Activated T-helper 1 cell treated with anti-CD3 and anti-CD28 coated beads, Interleukin-12 subunit alpha, Interleukin-12 subunit beta, Interleukin-2, Interleukin-4 antibody, amounts not matched to agents 30 ng/mL and 10 ng/mL and 1 ng/mL, durations not matched to agents 14 hours and 24 hours and 36 hours (primary cell): Measurements from ENCODE around the gene SFXN3. TPM values are rescaled to one million over a fixed set of nuclear protein-coding genes. Genes with fewer than 3 reads are reported as not detected.

Experiments
- DNase-seq: peaks from one replicate; pipeline ENCODE4 v3.0.0; 2021; ENCODE audit warnings: low spot score
- H3K27ac Mint-ChIP-seq: one replicate; pipeline ENCODE4 v1.8.0; 2021; ENCODE audit warnings: mild to moderate bottlenecking, mixed read lengths
- H3K27me3 Mint-ChIP-seq: one replicate; pipeline ENCODE4 v1.8.0; 2022; ENCODE audit warnings: mild to moderate bottlenecking, moderate library complexity, mixed read lengths; ENCODE audit not compliant: insufficient read depth
- H3K36me3 Mint-ChIP-seq: one replicate; pipeline ENCODE4 v1.8.0; 2021; ENCODE audit warnings: low read depth, mixed read lengths
- H3K4me1 Mint-ChIP-seq: one replicate; pipeline ENCODE4 v1.8.0; 2021; ENCODE audit warnings: low read depth, mixed read lengths
- H3K4me3 Mint-ChIP-seq: one replicate; pipeline ENCODE4 v1.8.0; 2021; ENCODE audit warnings: mild to moderate bottlenecking, moderate library complexity, mixed read lengths
- H3K9me3 Mint-ChIP-seq: one replicate; pipeline ENCODE4 v1.8.0; 2021; ENCODE audit warnings: mixed read lengths
- intact Hi-C: fragments of 100-400 bp; cut with micrococcal nuclease; formaldehyde crosslinking; loops from one replicate; pipeline ENCODE4 v1.15.1; 2024
- total RNA-seq: library from RNA; stranded (reverse); gene quantifications from 2 replicates; pipeline ENCODE4 v1.2.3, GENCODE V29; 2022

Gene SFXN3
- total RNA-seq, 1 donor from 2014 or later = 34.8 TPM

- Mint-ChIP-seq H3K9me3 (no peaks in the 10 kb centered on the region), H3K36me3 (no peaks in the 10 kb centered on the region), H3K27ac (no peak overlapping the region), H3K27me3 (peaks cover 40% of the 10 kb centered on the region), H3K4me1 (peaks cover 25% of the 10 kb centered on the region), H3K4me3 (peak overlapping the region; percentile 72)
- DNase-seq = peak; percentile 34
- intact Hi-C loops = loop anchor here (5.0 to 10.0 kb wide), 4 partner anchors 60 to 722 kb away; partner anchors contain the start of genes NPM3 and SLF2
Measured at GRCh38 chr10:101062232-101063049, 31.4 kb downstream of the SFXN3 start.

GRCh38 chr10:101063050-101063525 lies 32.1 kb downstream of the SFXN3 start:
- no peaks in the 10 kb centered on the region for H3K36me3 Mint-ChIP-seq
- intact Hi-C loops = loop anchor here (5.0 to 10.0 kb wide), 4 partner anchors 59 to 722 kb away; partner anchors contain the start of genes NPM3 and SLF2
- peaks cover 44% of the 10 kb centered on the region for H3K27me3 Mint-ChIP-seq
- H3K9me3 Mint-ChIP-seq = no peaks in the 10 kb centered on the region
- peaks cover 25% of the 10 kb centered on the region for H3K4me1 Mint-ChIP-seq
- no peak for DNase-seq
- peak overlapping the region; percentile 7 for H3K4me3 Mint-ChIP-seq
- H3K27ac Mint-ChIP-seq = no peak overlapping the region

- intact Hi-C loops = loop anchor here (5.0 to 10.0 kb wide), 4 partner anchors 59 to 721 kb away; partner anchors contain the start of genes NPM3 and SLF2
- Mint-ChIP-seq H3K4me1 (peaks cover 21% of the 10 kb centered on the region), H3K4me3 (no peak overlapping the region), H3K36me3 (no peaks in the 10 kb centered on the region), H3K27me3 (peaks cover 44% of the 10 kb centered on the region), H3K27ac (no peak overlapping the region), H3K9me3 (no peaks in the 10 kb centered on the region)
- no peak for DNase-seq
Measured at GRCh38 chr10:101063548-101064414, 32.7 kb downstream of the SFXN3 start.

- intact Hi-C loops = loop anchor here (5.0 to 10.0 kb wide), 4 partner anchors 58 to 720 kb away; partner anchors contain the start of genes NPM3 and SLF2
- Mint-ChIP-seq H3K27ac (no peak overlapping the region), H3K4me1 (peaks cover 16% of the 10 kb centered on the region), H3K27me3 (peaks cover 44% of the 10 kb centered on the region), H3K4me3 (peak overlapping the region; percentile 45), H3K9me3 (no peaks in the 10 kb centered on the region), H3K36me3 (no peaks in the 10 kb centered on the region)
- DNase-seq = no peak
Measured at GRCh38 chr10:101064415-101065030, 33.5 kb downstream of the SFXN3 start.

- H3K4me3 Mint-ChIP-seq = no peak overlapping the region
- H3K4me1 Mint-ChIP-seq = peaks cover 8% of the 10 kb centered on the region
- no peak for DNase-seq
- no peaks in the 10 kb centered on the region for H3K36me3 Mint-ChIP-seq
- intact Hi-C loops = loop anchor here (10.0 kb wide), 3 partner anchors 151 to 719 kb away; partner anchors contain the start of genes NPM3 and SLF2
- H3K9me3 Mint-ChIP-seq = no peaks in the 10 kb centered on the region
- H3K27ac Mint-ChIP-seq = no peak overlapping the region
- peaks cover 44% of the 10 kb centered on the region for H3K27me3 Mint-ChIP-seq
Measured at GRCh38 chr10:101065481-101066145, 34.6 kb downstream of the SFXN3 start.

GRCh38 chr10:101066146-101066895 lies 35.3 kb downstream of the SFXN3 start:
- H3K4me3 Mint-ChIP-seq = peak overlapping the region; percentile 45
- no peaks in the 10 kb centered on the region for H3K9me3 Mint-ChIP-seq
- DNase-seq = peak; percentile 27
- H3K27ac Mint-ChIP-seq = no peak overlapping the region
- H3K4me1 Mint-ChIP-seq = peaks cover 10% of the 10 kb centered on the region
- no peaks in the 10 kb centered on the region for H3K36me3 Mint-ChIP-seq
- H3K27me3 Mint-ChIP-seq = peaks cover 44% of the 10 kb centered on the region
- intact Hi-C loops = loop anchor here (10.0 kb wide), 3 partner anchors 152 to 718 kb away; partner anchors contain the start of genes NPM3 and SLF2

GRCh38 chr10:101066896-101067355 lies 35.9 kb downstream of the SFXN3 start:
- H3K4me1 Mint-ChIP-seq = peaks cover 10% of the 10 kb centered on the region
- DNase-seq = no peak
- peak overlapping the region; percentile 82 for H3K4me3 Mint-ChIP-seq
- no peaks in the 10 kb centered on the region for H3K36me3 Mint-ChIP-seq
- no peaks in the 10 kb centered on the region for H3K9me3 Mint-ChIP-seq
- H3K27ac Mint-ChIP-seq = no peak overlapping the region
- intact Hi-C loops = loop anchor here (1.0 to 10.0 kb wide), 4 partner anchors 48 to 718 kb away; partner anchors contain the start of genes NPM3 and SLF2
- H3K27me3 Mint-ChIP-seq = peaks cover 44% of the 10 kb centered on the region

- Mint-ChIP-seq H3K4me3 (peak overlapping the region; percentile 82), H3K27me3 (peaks cover 45% of the 10 kb centered on the region), H3K4me1 (peaks cover 7% of the 10 kb centered on the region), H3K27ac (no peak overlapping the region), H3K36me3 (no peaks in the 10 kb centered on the region), H3K9me3 (no peaks in the 10 kb centered on the region)
- peak; percentile 68 for DNase-seq
- intact Hi-C loops = loop anchor here (1.0 to 10.0 kb wide), 7 partner anchors 7 to 717 kb away; partner anchors contain the start of genes NPM3 and SLF2
Measured at GRCh38 chr10:101067356-101068083, 36.5 kb downstream of the SFXN3 start.

- no peak overlapping the region for H3K27ac Mint-ChIP-seq
- H3K9me3 Mint-ChIP-seq = no peaks in the 10 kb centered on the region
- peaks cover 7% of the 10 kb centered on the region for H3K4me1 Mint-ChIP-seq
- intact Hi-C loops = loop anchor here (10.0 kb wide), 3 partner anchors 155 to 715 kb away; partner anchors contain the start of genes NPM3 and SLF2
- no peak for DNase-seq
- H3K27me3 Mint-ChIP-seq = peaks cover 47% of the 10 kb centered on the region
- no peak overlapping the region for H3K4me3 Mint-ChIP-seq
- no peaks in the 10 kb centered on the region for H3K36me3 Mint-ChIP-seq
Measured at GRCh38 chr10:101069441-101069840, 38.4 kb downstream of the SFXN3 start.

- no peaks in the 10 kb centered on the region for H3K9me3 Mint-ChIP-seq
- DNase-seq = no peak
Measured at GRCh38 chr10:101070098-101070497, 39.1 kb downstream of the SFXN3 start.

More at GRCh38 chr10:101070098-101070497, 39.1 kb downstream of the SFXN3 start:
- Mint-ChIP-seq H3K4me3 (no peak overlapping the region), H3K4me1 (peaks cover 7% of the 10 kb centered on the region), H3K36me3 (no peaks in the 10 kb centered on the region), H3K27ac (no peak overlapping the region), H3K27me3 (peaks cover 44% of the 10 kb centered on the region)
- intact Hi-C loops = no loop called here
